ENCODE results near the gene TKTL1.

TKTL1 gene

GRCh38 chrX:154362085-154362742, 66.6 kb downstream of the TKTL1 start:
- no peak for DNase-seq (ENCODE audit: low read depth in 2 of 2)

DNA sequence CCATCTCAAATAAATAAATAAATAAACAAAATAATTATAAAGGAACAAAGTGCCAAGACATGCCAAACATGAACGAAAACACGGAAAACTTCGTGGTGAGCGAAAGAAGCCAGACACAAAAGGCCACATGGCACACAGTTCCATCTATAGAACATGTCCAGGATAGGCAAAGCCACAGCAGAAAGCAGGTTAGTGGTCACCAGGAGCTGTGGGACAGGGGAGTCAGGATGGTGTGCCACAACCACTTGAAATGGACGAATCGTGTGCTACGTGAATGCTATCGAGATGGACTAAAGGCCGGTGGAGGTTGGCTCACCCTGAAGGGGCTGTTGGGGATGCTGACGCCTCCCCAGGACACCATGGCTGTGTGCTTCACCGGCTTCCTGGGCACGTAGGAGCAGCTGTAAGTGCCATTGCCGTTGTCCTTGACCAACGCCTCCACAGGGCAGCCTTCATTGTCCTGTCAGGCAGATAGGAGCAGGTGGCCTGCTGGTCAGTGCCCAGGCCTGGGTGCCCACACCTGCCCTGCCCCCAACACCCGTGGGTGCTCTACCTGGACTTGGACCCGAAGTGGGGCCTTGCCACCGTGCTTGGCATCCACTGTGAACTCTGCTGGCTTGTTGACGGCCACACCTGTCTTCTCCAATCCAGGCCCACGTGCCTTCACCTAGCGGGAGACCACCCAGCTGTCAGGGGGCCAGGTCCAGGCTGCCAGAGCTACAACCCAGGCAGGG, 68.3 kb downstream of the TKTL1 start:
- no peak for DNase-seq (ENCODE audit: low read depth in 2 of 2)

DNA sequence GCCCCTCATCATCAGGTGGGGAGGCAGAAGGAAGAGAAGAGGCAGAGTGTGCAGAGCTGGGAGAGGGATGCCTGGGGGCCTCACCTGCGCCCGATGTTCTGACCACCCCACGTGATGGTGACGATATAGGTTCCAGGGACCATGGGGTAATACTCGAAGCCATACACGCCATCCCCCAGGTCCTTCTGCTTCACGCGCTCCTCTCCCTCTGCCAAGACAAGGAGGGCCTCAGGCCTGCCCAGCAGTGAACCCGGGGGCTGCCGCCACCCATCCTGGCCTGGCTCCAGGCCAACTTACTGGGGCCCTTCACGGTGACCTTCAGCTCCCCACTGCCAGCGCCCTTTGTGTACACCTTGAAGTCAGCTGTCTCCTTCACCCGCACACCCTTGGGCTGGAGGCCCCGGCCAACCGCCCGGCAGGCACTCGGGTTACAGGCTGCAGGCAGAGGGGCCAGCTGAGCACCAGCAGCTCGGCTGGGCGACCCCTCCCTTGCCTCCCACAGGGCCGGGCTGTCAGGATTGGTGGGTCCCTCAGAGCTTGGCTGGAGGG, 69.5 kb downstream of the TKTL1 start:
- no peak for DNase-seq (ENCODE audit: low read depth in 2 of 2)

DNA sequence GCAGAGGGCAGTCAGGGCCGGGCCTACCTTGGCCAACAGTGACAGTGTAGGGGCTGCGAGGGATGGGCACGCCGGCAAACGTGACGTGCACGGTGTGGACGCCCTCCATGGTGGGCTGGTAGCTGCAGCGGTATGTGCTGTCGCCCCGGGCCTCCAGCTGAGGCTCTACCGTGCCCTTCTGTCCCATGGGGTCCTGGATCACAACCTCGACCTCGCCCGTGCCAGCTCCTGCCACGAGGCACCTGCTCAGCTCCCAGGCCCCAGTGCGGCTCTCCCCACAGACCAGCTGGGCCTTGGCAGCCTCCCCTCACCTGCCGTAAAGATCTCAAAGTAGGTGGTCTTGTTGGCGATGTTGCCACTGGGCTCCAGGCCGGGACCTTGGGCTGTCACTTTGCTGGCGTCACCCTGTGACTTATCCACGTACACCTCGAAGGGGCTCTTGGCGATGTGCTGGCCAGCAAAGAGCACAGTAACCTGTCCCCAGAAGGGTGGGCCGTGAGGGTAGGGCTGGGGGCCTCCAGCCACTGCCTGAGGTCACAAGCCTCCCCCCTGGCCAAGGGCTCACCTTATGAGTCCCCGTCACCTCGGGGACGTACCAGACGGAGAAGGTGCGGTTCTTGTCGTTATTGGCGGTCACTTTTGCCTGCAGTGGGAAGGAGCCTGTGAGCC, 70.5 kb downstream of the TKTL1 start:
- DNase-seq (ENCODE audit: low read depth in 2 of 2): no peak

GRCh38 chrX:154366666-154367055, 71.1 kb downstream of the TKTL1 start:
- DNase-seq (ENCODE audit: low read depth in 2 of 2): no peak

DNA sequence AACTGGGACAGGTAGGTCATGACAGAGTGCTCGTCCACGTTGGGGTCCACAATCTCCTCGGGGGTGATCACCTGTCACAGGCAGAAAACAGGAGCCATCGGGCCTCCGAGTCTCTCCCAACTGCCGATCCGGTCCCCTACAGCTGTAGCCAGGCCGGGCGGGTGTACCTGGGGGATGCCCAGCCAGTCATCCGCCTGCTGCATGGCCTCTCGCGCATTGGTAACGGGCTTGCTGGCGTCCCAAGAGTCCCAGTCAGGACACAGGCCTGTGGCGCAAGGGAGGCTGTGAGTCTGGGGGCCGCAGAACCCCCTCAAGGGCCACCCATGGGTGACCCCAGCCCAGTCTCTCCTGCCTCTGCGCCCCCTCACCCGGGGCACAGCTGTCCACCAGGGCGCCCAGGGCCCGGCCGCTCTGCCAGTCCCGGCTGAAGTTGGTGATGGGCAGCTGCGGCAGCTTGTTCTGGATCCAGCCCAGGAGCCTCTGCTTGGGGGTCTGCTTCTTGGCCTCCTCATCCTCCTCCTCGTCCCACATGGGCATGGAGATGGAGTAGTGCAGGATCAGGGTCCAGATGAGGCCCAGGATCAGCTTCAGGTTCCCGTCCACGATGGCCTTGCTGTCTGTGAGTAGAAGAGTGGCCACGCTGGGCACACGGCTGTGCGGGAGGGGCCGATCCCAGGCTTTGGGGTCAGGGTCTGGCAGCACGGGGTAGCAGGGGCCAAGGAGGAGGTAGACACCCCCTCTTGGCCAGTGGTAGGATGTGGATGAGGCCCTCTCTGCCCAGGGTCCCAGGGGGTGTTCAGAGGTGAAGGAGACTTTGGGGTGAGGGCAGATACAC, 72.1 kb downstream of the TKTL1 start:
- no peak for DNase-seq (ENCODE audit: low read depth in 2 of 2)

DNA sequence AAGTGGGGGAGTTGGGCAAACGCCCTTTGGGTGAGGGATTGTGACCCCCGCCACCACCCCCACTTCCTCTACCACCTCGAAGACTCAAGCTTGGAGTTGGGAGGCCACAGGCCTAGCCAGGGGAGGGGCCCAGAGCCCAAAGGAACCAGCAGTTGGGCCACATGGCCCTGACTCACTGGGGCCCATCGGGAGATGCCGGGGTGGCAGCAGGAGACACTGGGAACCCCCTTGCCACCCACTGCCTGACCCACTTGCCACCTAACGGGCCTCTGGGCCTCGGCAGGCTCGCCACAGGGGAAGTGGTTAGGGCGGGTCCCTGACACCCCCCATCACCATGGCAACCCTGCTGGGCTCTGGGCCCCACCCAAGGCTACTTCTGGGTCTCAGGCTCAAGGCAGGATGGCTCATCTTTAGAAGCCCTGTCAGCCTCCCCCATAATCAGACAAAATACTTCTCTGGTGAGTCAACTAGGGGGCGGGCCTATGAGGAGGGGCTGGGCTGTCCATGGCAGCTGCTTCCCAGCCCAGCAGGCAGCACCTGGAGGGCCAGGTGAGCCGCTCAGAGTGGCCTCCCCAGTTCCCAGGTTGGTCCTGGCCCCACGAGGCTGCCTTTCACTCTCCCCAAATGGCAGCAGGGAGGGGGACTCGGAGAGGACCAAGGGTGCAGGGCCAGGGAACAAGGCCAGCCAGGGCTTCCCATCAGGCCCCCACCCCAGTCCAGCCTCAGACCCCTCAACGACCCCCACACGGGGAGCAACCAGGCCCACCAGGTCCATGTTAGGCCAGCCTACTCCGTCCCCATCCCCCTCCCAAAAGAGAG, 73.2 kb downstream of the TKTL1 start:
- DNase-seq (ENCODE audit: low read depth in 2 of 2): peak; percentile 77 to 83

GRCh38 chrX:154369449-154370299, 74.1 kb downstream of the TKTL1 start:
- DNase-seq (ENCODE audit: low read depth in 2 of 2): peak in 1 of 2 experiments; percentile 55

DNA sequence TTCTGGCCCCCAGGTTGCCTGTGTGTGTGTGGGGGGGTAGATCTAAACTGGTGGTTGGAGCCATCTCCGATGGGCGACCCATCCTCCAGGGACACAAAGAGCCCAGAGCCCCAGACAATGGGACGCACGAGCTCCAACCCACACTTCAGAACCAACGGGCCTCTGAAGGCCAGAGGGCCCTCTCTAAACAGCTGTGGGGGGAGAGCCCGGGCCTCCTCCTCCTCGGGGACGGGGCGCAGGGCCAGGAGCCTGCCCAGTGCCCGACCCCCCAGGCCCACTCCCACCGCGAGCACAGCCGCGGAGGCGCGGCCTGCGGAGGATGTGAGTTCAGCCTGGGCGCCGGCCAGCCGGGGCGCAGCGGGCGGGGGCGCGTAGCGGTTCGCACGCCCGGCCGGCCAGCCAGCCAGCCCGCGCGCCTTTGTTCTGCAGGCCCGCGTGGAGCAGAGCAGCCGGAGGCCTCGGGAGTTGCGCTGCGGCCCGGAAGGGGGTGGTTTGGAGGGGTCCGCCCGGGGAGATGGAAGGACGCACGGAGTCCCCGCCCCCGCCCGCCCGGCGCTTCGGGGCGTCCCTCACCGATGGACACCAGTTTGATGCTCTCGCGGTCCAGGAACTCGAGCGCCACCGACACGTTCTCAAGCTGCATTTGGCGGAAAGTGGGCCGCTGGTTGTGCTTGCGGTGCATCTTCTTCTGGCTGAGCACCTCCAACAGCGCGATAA, 74.9 kb downstream of the TKTL1 start:
- no peak for DNase-seq (ENCODE audit: low read depth in 2 of 2)

- DNase-seq (ENCODE audit: low read depth in 2 of 2): peak; percentile 82 to 85
Measured at GRCh38 chrX:154371017-154371788, 75.6 kb downstream of the TKTL1 start.

DNA sequence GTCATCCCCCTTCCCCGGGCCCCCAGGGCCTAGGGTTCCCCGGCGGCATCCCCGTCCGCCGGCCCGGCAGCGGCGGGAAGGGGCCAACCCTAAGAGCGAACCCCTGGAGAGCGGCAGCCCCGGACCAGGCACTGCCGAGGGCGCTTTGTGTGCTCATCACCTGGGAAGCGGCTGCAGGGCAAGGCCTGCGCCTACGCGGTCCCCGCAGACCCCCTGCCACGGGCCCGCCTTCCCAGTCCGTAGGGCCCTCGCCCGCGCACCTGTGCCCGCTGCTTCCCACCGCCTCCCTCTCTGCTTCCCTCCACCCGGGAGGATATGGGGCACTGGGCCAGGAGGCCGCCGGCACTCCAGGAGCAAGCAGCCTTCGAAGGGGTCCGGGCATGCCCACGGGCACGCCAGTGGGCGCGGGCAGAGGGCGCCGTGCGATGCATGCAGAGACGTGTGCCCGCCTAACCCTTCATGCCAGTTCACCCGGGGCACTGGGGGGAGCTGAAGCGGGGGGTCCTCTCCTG, 76.2 kb downstream of the TKTL1 start:
- no peak for DNase-seq (ENCODE audit: low read depth in 2 of 2)

GRCh38 chrX:154372612-154373022, 77.0 kb downstream of the TKTL1 start:
- peak in 1 of 2 experiments; percentile 30 for DNase-seq (ENCODE audit: low read depth in 2 of 2)

DNA sequence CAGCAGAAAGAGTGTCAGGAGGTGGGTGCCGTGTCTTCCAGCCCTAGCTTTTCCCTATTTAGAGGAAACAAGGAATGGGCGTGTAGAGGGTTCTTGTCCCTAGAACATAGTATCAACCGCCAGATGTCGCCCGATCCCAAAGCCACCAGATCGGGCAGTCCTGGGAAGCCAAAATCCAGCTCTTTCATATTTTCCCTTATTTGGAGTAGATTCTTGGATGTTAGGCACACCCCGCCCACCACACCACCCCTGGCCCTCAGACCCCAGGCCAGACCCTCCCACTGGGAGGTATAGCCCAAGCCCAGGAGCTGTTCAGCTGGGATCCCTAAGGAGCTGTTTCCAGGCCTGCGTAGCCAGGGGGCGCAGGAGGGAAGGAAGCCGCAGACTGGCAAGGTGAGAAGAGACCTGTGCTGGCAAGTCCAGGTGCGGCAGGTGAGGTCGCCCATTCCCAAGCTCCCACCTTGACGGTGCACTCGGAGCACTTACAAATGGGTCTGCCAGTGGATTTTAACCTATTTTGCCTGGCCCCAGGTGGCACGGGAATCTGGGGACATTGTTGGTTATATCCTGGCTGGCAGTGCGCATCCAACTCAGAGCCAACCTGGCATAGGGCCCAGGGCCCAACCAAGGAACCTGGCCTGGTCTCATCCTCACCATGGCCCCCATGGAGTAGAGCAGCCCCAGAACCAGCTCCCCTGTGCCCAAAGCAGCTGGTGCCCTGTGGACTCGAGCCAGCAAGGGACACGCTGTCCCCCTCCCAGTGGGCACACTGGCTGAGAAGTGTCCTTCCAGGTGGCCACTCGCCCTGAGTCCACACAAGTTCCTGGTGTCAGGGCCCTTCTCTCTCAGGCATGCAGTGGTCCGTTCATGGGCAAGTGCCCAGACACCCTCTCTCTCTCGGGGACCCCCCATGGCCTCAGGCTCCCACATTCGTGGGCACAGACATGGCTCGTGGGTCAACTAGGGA, 78.0 kb downstream of the TKTL1 start:
- DNase-seq (ENCODE audit: low read depth in 2 of 2): no peak

DNA sequence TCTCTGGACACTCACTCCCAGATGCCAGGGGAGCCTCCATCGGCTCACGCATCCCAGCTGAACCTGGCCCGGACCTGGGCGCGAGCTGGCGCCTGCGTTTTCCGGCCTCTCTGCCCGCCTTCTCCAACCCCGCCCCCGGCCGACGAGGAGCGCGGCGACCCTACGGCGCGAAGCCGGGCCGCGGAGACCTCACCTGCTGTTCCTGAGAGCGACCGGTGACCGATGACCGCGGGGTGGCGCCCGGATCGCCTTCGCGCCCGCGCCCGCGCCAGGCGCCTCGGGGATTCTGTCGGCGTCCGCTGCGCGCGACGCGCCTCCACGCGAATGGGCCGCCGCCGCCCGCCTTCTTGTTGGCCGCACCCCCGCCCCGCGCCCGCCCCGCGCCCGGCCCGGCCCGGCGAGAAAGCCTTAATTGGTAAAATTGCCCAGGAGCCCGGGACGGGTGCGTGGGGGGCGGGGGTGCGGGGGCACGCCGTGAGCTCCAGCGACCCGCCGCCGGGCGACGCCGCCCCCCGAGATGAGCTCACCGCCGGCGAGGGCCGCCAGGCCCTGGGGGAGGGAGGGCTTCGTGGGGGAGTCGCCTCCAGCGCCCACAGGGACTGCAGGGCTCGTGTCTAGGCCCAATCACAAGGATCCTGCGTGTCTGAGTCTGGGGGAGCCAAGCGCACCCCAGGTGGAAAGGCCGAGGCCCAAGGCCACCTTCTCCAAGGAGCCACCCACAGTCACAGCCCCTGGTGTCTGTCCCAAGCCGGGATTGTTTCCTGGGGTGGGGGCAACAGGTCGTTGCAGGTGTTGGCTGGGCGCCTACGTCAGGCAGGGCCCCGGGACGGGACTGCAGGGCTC, 78.9 kb downstream of the TKTL1 start, which contains the start of gene FLNA:
Gene FLNA (minus strand): TSS at position 322 of the 843 bp plus-strand sequence. CDS start 3,389 bp downstream, outside the sequence.
- no peak for DNase-seq (ENCODE audit: low read depth in 2 of 2)

DNA sequence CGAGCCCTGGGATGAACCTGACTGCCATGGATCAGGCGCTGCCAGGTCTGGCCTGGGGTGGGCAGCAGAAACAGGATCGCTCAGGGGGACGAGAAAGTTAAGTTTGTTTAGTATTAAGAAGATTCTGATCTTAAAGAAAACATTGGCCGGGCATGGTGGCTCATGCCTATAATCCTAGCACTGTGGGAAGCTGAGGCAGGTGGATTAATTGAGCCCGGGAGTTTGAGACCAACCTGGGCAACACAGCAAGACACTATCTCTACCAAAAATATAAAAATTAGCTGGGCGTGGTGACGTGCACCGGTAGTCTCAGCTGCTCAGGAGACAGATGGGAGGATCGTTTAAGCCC, 79.5 kb downstream of the TKTL1 start:
- DNase-seq (ENCODE audit: low read depth in 2 of 2): no peak

DNA sequence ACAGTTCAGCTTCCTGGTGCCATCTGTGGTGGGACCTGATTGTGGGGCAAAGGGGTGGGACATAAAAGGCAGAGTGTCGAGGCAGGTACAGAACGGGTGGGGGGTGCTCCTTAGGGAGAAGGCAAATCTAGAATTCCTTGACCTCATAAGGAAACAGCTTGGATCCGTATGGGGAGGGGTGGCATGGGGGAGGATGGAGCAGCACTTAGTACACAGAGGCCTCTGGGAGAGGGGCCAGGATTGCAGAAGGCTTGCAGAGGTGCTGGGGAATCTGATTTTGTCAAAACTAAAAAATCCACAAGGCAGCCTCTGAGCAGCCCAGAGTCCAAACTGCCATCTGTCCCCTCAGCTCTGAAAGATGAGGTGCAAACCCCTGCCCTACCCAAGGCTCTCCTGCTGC, 81.2 kb downstream of the TKTL1 start:
- no peak for DNase-seq (ENCODE audit: low read depth in 2 of 2)
